ENCODE measurements around the gene KIF3C. TPM values are rescaled to one million over a fixed set of nuclear protein-coding genes. Genes with fewer than 3 reads are reported as not detected.
"Not testable (repeated sequence)": the region's sequence is repeated elsewhere in the genome, so short reads cannot be mapped to it uniquely, and the experiment has no call there.

KIF3C gene
- total RNA-seq, 1 experiment from 2014 or later: 41.4 TPM

DNA sequence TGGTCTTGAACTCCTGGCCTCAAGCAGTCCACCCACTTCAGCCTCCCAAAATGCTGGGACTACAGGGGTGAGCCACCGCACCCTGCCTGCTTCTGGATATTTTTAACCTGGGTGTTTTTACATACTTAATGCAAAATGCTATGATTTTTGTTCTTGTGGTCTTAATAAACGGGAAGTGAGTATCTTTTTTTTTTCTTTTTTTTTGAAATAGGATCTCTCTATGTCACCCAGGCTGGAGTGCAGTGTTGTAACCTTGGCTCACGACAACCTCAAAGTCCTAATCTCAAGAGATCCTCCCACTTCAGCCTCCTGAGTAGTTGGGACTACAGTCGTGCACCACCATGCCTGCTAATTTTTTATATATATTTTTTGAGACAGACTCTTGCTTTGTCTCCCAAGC lies 84.8 kb downstream of the KIF3C start:
- no peak overlapping the region for H3K4ac ChIP-seq (ENCODE audit: low read depth, low read length)
- H3K27ac ChIP-seq (ENCODE audit: insufficient read length, low read depth, low read length): no peak overlapping the region
- H3K4me2 ChIP-seq (ENCODE audit: insufficient read depth, insufficient read length, low read length): no peak overlapping the region
- TF ChIP-seq, protein P1, sequence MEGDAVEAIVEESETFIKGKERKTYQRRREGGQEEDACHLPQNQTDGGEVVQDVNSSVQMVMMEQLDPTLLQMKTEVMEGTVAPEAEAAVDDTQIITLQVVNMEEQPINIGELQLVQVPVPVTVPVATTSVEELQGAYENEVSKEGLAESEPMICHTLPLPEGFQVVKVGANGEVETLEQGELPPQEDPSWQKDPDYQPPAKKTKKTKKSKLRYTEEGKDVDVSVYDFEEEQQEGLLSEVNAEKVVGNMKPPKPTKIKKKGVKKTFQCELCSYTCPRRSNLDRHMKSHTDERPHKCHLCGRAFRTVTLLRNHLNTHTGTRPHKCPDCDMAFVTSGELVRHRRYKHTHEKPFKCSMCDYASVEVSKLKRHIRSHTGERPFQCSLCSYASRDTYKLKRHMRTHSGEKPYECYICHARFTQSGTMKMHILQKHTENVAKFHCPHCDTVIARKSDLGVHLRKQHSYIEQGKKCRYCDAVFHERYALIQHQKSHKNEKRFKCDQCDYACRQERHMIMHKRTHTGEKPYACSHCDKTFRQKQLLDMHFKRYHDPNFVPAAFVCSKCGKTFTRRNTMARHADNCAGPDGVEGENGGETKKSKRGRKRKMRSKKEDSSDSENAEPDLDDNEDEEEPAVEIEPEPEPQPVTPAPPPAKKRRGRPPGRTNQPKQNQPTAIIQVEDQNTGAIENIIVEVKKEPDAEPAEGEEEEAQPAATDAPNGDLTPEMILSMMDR (conservative IDR thresholded peaks at IDR 0.05): no peak
- no peak overlapping the region for H3K56ac ChIP-seq (ENCODE audit: insufficient read length, low read depth, low read length)
- H3K18ac ChIP-seq (ENCODE audit: insufficient read length, low read depth, low read length): no peak overlapping the region
- H2AK5ac ChIP-seq (ENCODE audit: insufficient read length, low read length): no peak overlapping the region
- H3K9me3 ChIP-seq (ENCODE audit: control insufficient read depth, low read depth, low read length): no peaks in the 10 kb centered on the region
- H3T11ph ChIP-seq (ENCODE audit: low read length): no peak overlapping the region
- Mint-ChIP-seq H3K4me3 (no peak overlapping the region), H3K36me3 (ENCODE audit: insufficient read depth in 1 of 3, low read depth in 3 of 3) (no peaks in the 10 kb centered on the region), H3K9me3 (no peaks in the 10 kb centered on the region; a peak in 1 of 5 replicates), H3K4me1 (peaks cover 6 to 7% of the 10 kb centered on the region in 2 experiments), H3K27me3 (ENCODE audit: low read depth) (peaks cover 2% of the 10 kb centered on the region), H3K27ac (no peak overlapping the region)
- H2BK15ac ChIP-seq (ENCODE audit: low read depth, low read length): no peak overlapping the region
- no peak overlapping the region for H2BK5ac ChIP-seq (ENCODE audit: insufficient read length, low read length)
- H3K23me2 ChIP-seq (ENCODE audit: insufficient read length, low read depth, low read length, poor library complexity, severe bottlenecking): no peaks in the 10 kb centered on the region
- H3K4me1 ChIP-seq (ENCODE audit: insufficient read depth, low read length): no peaks in the 10 kb centered on the region
- no peak overlapping the region for H3K14ac ChIP-seq (ENCODE audit: insufficient read depth, low read length)
- H2BK120ac ChIP-seq (ENCODE audit: low read depth, low read length, poor library complexity, severe bottlenecking): no peak overlapping the region
- H4K5ac ChIP-seq (ENCODE audit: insufficient read length, low read depth, low read length): no peak overlapping the region
- H3K9ac ChIP-seq (ENCODE audit: extremely low read depth, insufficient read length, low read length): no peak overlapping the region
- no peaks in the 10 kb centered on the region for H3K79me2 ChIP-seq (ENCODE audit: insufficient read depth, low read length)
- H3K23ac ChIP-seq (ENCODE audit: insufficient read length, low read depth, low read length): no peak overlapping the region
- no peak overlapping the region for H2AFZ ChIP-seq (ENCODE audit: low read length)
- WGBS (ENCODE audit: extremely low coverage, insufficient read length, low lambda C conversion rate): no CpG with 5 or more reads among the region's 4 CpGs
- H3K27me3 ChIP-seq (ENCODE audit: insufficient read depth, low read length): no peaks in the 10 kb centered on the region
- H4K8ac ChIP-seq (replicated peaks; ENCODE audit: insufficient read length, low read depth, low read length): no peak overlapping the region
- no peak overlapping the region for H2BK12ac ChIP-seq (ENCODE audit: insufficient read length, low read depth, low read length)
- no peak overlapping the region for H4K91ac ChIP-seq (ENCODE audit: insufficient read length, low read depth, low read length)
- H3K79me1 ChIP-seq (ENCODE audit: insufficient read depth, low read depth, low read length, poor library complexity, severe bottlenecking): no peaks in the 10 kb centered on the region
- no peak for DNase-seq
- no peaks in the 10 kb centered on the region for H4K20me1 ChIP-seq (ENCODE audit: control insufficient read depth, insufficient read depth, insufficient read length)
- no peak overlapping the region for H2BK20ac ChIP-seq (ENCODE audit: low read depth, low read length, poor library complexity, severe bottlenecking)

DNA sequence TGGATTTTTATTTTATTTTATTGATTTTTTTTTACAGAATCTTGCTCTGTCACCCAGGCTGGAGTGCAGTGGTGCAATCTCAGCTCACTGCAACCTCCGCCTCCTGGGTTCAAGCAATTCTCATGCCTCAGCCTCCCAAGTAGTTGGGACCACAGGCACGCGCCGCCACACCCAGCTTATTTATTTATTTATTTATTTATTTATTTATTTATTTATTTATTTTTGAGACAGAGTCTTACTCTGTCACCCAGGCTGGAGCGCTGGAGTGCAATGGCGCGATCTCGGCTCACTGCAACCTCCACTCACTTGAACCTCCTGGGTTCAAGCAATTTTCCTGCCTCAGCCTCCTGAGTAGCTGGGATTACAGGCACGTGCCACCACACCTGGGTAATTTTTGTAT lies 86.0 kb downstream of the KIF3C start:
- H3K4me3 Mint-ChIP-seq; H4K8ac ChIP-seq (replicated peaks; ENCODE audit: insufficient read length, low read depth, low read length); H2BK120ac ChIP-seq (ENCODE audit: low read depth, low read length, poor library complexity, severe bottlenecking); H3K27me3 Mint-ChIP-seq (ENCODE audit: low read depth); H3K4me1 Mint-ChIP-seq; H2BK15ac ChIP-seq (ENCODE audit: low read depth, low read length); H2BK5ac ChIP-seq (ENCODE audit: insufficient read length, low read length); H4K20me1 ChIP-seq (ENCODE audit: control insufficient read depth, insufficient read depth, insufficient read length); H3K23me2 ChIP-seq (ENCODE audit: insufficient read length, low read depth, low read length, poor library complexity, severe bottlenecking); DNase-seq; H3K9me3 ChIP-seq (ENCODE audit: control insufficient read depth, low read depth, low read length); H3K27ac Mint-ChIP-seq; H3T11ph ChIP-seq (ENCODE audit: low read length); H3K9me3 Mint-ChIP-seq; H3K4me1 ChIP-seq (ENCODE audit: insufficient read depth, low read length); H2AFZ ChIP-seq (ENCODE audit: low read length); H2AK5ac ChIP-seq (ENCODE audit: insufficient read length, low read length); H3K18ac ChIP-seq (ENCODE audit: insufficient read length, low read depth, low read length); H4K5ac ChIP-seq (ENCODE audit: insufficient read length, low read depth, low read length); H3K4me2 ChIP-seq (ENCODE audit: insufficient read depth, insufficient read length, low read length); H2BK12ac ChIP-seq (ENCODE audit: insufficient read length, low read depth, low read length); H3K4ac ChIP-seq (ENCODE audit: low read depth, low read length); H3K9ac ChIP-seq (ENCODE audit: extremely low read depth, insufficient read length, low read length); H3K23ac ChIP-seq (ENCODE audit: insufficient read length, low read depth, low read length); H3K79me1 ChIP-seq (ENCODE audit: insufficient read depth, low read depth, low read length, poor library complexity, severe bottlenecking); H2BK20ac ChIP-seq (ENCODE audit: low read depth, low read length, poor library complexity, severe bottlenecking); H3K27ac ChIP-seq (ENCODE audit: insufficient read length, low read depth, low read length); H3K27me3 ChIP-seq (ENCODE audit: insufficient read depth, low read length); H3K56ac ChIP-seq (ENCODE audit: insufficient read length, low read depth, low read length); H3K79me2 ChIP-seq (ENCODE audit: insufficient read depth, low read length); H3K14ac ChIP-seq (ENCODE audit: insufficient read depth, low read length); H4K91ac ChIP-seq (ENCODE audit: insufficient read length, low read depth, low read length); H3K36me3 Mint-ChIP-seq (ENCODE audit: insufficient read depth in 1 of 3, low read depth in 3 of 3): not testable (repeated sequence)
- WGBS (ENCODE audit: extremely low coverage, insufficient read length, low lambda C conversion rate): no CpG with 5 or more reads among the region's 9 CpGs
